VCaP (cell line): ENCODE data around the gene DEPDC5.
A peak's percentile ranks its signal among the peaks of the same experiment; 100 is the strongest.

Source experiments
- H3K27ac ChIP-seq: fragments of 450-650 bp; 2 replicates; pipeline ENCODE4 v1.5.1; 2017
- TF ChIP-seq, protein P1 (sequence below): fragments of 450-650 bp; conservative IDR thresholded peaks from 2 replicates; pipeline ENCODE4 v1.5.1; 2017; ENCODE audit warnings: mild to moderate bottlenecking, moderate library complexity

The DEPDC5 gene

DNA sequence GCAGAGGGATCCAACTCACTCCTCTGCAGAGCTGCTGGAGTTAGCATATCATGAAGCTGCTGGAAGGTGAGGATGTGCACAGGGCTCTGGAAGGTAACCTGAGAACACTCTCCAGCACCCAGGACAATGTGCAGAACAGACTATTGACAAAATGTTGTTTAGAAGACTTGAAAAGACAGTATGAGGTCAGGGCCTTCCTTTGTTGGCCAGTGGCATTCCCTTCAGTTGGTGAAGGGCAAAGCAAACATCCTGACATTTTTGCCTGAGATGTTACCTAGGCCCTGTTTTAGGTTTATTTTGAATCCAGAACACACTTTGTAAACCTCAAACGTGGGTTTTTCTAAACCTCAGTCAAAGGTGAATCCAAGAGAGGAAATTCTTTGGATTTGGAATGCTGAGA, 67.8 kb downstream of the DEPDC5 start:
- TF ChIP-seq, protein P1, sequence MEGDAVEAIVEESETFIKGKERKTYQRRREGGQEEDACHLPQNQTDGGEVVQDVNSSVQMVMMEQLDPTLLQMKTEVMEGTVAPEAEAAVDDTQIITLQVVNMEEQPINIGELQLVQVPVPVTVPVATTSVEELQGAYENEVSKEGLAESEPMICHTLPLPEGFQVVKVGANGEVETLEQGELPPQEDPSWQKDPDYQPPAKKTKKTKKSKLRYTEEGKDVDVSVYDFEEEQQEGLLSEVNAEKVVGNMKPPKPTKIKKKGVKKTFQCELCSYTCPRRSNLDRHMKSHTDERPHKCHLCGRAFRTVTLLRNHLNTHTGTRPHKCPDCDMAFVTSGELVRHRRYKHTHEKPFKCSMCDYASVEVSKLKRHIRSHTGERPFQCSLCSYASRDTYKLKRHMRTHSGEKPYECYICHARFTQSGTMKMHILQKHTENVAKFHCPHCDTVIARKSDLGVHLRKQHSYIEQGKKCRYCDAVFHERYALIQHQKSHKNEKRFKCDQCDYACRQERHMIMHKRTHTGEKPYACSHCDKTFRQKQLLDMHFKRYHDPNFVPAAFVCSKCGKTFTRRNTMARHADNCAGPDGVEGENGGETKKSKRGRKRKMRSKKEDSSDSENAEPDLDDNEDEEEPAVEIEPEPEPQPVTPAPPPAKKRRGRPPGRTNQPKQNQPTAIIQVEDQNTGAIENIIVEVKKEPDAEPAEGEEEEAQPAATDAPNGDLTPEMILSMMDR: no peak
- H3K27ac ChIP-seq: no peak overlapping the region

DNA sequence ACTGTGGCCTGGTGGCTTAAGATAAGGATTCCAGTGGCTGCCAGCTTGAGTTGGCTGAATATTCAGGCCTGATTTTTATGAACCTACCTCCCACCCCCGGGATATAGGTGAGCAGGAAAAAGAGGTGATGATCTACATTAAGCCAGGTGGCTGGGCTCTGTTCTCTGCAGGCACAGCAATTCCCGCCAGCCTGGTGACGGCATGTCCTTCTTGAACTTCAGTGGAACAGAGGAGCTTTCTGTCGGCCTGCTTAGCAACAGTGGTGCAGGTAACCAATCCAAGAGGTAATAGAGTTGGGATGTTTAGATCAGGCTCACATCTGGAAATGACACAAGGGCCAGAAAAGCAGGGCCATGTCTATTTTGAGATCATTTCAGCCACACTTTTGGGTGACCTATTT, 68.7 kb downstream of the DEPDC5 start:
- TF ChIP-seq, protein P1: no peak
- no peak overlapping the region for H3K27ac ChIP-seq

DNA sequence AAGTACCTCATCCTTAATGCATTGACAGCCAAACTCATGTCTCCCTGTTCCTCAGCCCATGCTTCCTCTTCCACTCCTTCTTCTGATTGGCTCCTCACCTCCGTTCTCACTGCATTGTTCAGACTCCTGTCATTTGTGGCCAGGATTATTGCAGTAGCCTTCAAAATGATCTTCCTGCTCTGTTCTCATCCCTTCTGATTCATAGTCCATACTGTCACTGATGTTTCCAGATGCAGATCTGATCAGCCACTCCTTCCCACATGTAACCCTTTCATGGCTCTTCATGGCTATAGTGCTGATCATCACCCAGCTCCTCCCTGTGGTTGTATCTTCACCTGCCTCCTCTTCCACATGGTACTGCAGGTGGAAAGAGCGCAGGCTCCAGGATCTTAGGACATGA, 71.7 kb downstream of the DEPDC5 start:
- H3K27ac ChIP-seq: no peak overlapping the region
- TF ChIP-seq, protein P1: no peak

DNA sequence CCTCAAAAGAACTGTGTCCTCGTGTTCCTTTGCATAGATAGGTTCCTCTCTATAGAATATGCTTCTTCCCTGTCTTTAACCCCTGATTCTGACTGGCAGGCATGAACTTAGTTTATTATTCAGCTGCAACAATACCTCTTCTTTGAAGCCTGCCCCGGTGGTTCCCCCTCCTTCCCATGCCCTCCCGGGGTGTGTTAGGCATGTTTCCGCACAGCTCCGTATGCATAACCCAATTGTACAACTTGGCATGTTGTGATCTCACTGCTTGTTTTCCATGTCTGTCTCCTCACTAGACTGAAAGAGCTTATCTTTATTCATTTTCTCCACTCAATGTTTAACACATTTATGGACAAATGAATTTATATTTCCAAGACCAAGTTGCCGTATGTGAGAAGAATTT, 72.6 kb downstream of the DEPDC5 start:
- TF ChIP-seq, protein P1: no peak
- no peak overlapping the region for H3K27ac ChIP-seq

DNA sequence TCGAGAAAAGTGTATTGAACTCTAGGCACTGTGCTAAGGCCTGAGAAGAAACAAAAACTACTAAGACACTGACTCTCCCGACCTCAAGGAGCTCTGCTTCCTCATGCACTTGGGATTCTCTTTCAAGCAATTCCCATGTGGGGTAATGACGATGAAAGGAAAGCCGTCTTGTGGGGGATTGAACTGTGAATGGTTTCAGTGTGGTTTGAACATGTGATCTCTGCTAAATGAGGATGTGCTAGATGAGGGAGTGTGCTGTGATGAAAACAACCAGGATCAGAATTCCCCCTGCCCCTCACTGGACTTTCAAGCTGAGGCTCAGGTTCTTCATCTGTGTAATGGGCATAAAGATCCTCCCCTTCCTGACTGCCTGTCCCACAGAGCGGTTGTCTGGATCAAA, 74.9 kb downstream of the DEPDC5 start:
- TF ChIP-seq, protein P1: no peak
- no peak overlapping the region for H3K27ac ChIP-seq

DNA sequence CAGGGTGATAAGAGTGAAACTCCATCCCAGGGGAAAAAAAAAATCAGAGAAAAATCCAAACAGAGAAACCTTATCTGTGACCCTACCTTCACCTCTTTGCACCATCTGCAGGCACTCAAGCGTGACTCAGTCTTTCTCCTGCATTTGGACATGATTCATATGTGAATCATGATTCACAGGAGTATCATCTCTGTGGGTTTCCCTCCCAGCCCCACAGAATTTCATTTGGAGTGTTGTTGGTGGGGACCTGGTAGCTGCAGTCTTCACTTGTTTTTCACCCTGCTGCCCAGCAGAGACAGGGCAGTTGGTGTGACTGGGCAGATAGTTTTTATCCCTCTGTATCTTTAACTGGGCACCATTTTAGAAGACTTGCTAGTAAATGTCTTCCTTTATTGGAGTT, 75.7 kb downstream of the DEPDC5 start:
- peak overlapping the region; percentile 57 for H3K27ac ChIP-seq
- TF ChIP-seq, protein P1: no peak

DNA sequence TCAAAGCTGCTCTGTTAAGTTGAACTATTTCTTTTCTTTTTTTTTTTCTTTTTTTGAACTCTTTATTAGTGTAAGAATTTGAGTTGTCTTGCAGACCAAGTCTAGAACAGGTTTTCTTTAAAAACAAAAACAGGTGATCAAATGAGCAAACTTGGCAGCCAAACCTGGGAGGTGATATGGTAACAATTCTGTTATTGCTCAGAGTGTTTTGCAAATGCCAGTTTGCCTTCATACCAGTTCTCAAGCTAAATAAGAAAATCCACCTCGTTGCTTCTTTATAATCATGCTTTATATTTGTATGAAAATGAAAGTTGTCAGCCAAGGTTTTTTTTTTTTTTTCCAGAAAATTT, 76.9 kb downstream of the DEPDC5 start:
- TF ChIP-seq, protein P1: no peak
- peak overlapping the region; percentile 57 for H3K27ac ChIP-seq

DNA sequence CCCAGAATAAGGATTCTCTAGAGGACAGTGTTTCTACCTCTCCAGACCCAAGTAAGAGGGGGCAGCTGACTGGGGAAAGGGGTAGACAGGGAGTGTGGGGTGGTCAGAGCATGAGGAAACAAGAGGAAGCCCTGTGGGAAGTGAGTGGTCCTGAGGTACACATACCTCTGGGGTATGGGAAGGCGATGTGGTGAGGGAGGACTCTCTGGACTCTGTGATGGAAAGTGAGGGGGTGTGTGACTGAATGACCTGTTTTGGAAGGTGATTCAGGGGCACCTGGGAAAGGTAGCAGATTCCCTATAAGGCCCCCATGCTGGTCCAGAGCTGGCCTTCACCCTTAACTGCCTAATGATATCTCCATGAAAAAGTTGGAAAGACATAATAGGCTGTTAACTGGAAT, 80.1 kb downstream of the DEPDC5 start:
- H3K27ac ChIP-seq: no peak overlapping the region

More for the DNA sequence above, 80.1 kb downstream of the DEPDC5 start:
- TF ChIP-seq, protein P1: no peak
